ENCODE measurements around the gene NXN.

DNA sequence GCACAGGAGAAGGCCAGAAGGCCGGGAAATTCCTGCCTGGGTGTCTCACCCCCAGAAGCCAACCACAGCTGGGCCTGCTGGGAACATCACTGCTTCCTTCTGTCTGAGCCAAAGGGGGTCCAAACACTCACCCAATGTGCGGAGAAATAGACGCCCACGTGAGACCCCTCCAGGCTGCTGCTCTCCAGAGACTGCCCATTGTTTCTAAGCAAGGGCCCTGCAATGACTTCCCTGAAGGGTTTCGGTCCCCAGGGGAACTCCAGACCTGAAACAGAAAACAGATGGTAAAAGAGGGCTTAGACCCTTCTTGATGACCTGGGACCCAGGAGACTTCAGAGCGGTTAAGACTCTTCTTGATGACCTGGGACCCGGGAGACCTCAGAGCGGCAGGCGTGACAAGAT is 156.1 kb downstream of the NXN start:
- TF ChIP-seq, protein P1, sequence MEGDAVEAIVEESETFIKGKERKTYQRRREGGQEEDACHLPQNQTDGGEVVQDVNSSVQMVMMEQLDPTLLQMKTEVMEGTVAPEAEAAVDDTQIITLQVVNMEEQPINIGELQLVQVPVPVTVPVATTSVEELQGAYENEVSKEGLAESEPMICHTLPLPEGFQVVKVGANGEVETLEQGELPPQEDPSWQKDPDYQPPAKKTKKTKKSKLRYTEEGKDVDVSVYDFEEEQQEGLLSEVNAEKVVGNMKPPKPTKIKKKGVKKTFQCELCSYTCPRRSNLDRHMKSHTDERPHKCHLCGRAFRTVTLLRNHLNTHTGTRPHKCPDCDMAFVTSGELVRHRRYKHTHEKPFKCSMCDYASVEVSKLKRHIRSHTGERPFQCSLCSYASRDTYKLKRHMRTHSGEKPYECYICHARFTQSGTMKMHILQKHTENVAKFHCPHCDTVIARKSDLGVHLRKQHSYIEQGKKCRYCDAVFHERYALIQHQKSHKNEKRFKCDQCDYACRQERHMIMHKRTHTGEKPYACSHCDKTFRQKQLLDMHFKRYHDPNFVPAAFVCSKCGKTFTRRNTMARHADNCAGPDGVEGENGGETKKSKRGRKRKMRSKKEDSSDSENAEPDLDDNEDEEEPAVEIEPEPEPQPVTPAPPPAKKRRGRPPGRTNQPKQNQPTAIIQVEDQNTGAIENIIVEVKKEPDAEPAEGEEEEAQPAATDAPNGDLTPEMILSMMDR (IDR thresholded peaks at IDR 0.05) = no peak
- TF ChIP-seq EZH2 (IDR thresholded peaks at IDR 0.05; ENCODE audit: borderline replicate concordance, insufficient read depth, low read depth, low read length, poor library complexity, severe bottlenecking) = no peak

Measured in B cell (primary cell).